Neural progenitor cell (in vitro differentiated cells): ENCODE measurements around the gene SNX13.

ENCODE experiments used
- EZH2 ChIP-seq: fragments of 200-600 bp; sonication (generic); IDR thresholded peaks from 2 replicates; pipeline ENCODE4 v1.6.1; 2017; ENCODE audit warnings: antibody characterized with exemption, mild to moderate bottlenecking, moderate library complexity
- EZH2phosphoT487 ChIP-seq: fragments of 200-600 bp; sonication (generic); IDR thresholded peaks from 2 replicates; pipeline ENCODE4 v1.6.1; 2017; ENCODE audit warnings: antibody characterized with exemption
- TF ChIP-seq, protein P1 (sequence below): fragments of 200-600 bp; sonication (generic); IDR thresholded peaks from 2 replicates; pipeline ENCODE4 v1.5.1; 2017; ENCODE audit warnings: antibody characterized with exemption, mild to moderate bottlenecking

DNA sequence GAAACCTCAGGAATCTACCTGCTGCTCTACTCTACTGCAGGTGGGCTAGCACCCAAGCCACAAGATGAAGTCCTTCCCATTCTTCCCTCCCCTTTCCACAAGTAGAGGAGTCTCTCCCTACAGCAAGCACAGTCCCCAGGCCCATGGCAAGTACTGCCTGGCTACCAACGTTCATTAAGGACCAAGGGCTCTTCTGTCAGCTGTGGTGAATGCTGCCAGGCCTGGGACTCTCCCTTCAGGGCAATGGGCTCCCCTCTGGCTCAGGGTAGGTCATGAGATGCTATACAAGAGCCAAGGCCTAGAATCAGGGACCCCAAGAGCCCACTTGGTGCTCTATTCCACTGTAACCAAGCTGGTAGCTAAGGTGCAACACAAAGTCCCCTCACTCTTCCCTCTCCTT is 39.8 kb downstream of the SNX13 start:
- TF ChIP-seq, protein P1, sequence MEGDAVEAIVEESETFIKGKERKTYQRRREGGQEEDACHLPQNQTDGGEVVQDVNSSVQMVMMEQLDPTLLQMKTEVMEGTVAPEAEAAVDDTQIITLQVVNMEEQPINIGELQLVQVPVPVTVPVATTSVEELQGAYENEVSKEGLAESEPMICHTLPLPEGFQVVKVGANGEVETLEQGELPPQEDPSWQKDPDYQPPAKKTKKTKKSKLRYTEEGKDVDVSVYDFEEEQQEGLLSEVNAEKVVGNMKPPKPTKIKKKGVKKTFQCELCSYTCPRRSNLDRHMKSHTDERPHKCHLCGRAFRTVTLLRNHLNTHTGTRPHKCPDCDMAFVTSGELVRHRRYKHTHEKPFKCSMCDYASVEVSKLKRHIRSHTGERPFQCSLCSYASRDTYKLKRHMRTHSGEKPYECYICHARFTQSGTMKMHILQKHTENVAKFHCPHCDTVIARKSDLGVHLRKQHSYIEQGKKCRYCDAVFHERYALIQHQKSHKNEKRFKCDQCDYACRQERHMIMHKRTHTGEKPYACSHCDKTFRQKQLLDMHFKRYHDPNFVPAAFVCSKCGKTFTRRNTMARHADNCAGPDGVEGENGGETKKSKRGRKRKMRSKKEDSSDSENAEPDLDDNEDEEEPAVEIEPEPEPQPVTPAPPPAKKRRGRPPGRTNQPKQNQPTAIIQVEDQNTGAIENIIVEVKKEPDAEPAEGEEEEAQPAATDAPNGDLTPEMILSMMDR, result no peak
- no peak for TF ChIP-seq EZH2phosphoT487
- TF ChIP-seq EZH2, result no peak
